T-helper 1 cell (primary cell): ENCODE results near the gene PRR3.

Source experiments
- DNase-seq, 5 donors: peaks; one replicate each; pipeline ENCODE4 v3.0.0-alpha.2; 2012 to 2020

The PRR3 gene

GRCh38 chr6:30571762-30572082 is 14.6 kb downstream of the PRR3 start:
- no peak for DNase-seq

- DNase-seq: no peak
These were observed 15.1 kb downstream of the PRR3 start for GRCh38 chr6:30572148-30572547.

GRCh38 chr6:30573113-30573512 is 16.0 kb downstream of the PRR3 start:
- DNase-seq: no peak

- no peak for DNase-seq
These were observed 21.0 kb downstream of the PRR3 start for GRCh38 chr6:30578051-30578450.

GRCh38 chr6:30583921-30584320 is 26.8 kb downstream of the PRR3 start:
- DNase-seq: no peak

- DNase-seq: no peak
These were observed 32.8 kb downstream of the PRR3 start for GRCh38 chr6:30589754-30590358.

GRCh38 chr6:30590509-30590908 is 33.4 kb downstream of the PRR3 start:
- no peak for DNase-seq

GRCh38 chr6:30591008-30591407 is 33.9 kb downstream of the PRR3 start:
- DNase-seq: no peak

- no peak for DNase-seq
These were observed 35.2 kb downstream of the PRR3 start for GRCh38 chr6:30592287-30592686.

GRCh38 chr6:30597315-30598144 is 40.4 kb downstream of the PRR3 start:
- DNase-seq: peak; percentile 45 to 79 (median 68)

- no peak for DNase-seq
These were observed 42.0 kb downstream of the PRR3 start for GRCh38 chr6:30598912-30599624.

GRCh38 chr6:30599625-30600324 is 42.7 kb downstream of the PRR3 start:
- DNase-seq: no peak

GRCh38 chr6:30600451-30600961 is 43.4 kb downstream of the PRR3 start:
- DNase-seq: no peak

GRCh38 chr6:30601436-30601814 is 44.3 kb downstream of the PRR3 start:
- DNase-seq: no peak

GRCh38 chr6:30601815-30602641 is 44.9 kb downstream of the PRR3 start:
- no peak for DNase-seq

- no peak for DNase-seq
These were observed 46.9 kb downstream of the PRR3 start for GRCh38 chr6:30603961-30604360.

GRCh38 chr6:30610065-30610464 is 53.0 kb downstream of the PRR3 start:
- DNase-seq: no peak

- no peak for DNase-seq
These were observed 54.2 kb downstream of the PRR3 start for GRCh38 chr6:30611150-30611855.

- DNase-seq: no peak
These were observed 54.7 kb downstream of the PRR3 start for GRCh38 chr6:30611856-30612194.

GRCh38 chr6:30612213-30612612 is 55.1 kb downstream of the PRR3 start:
- no peak for DNase-seq

- no peak for DNase-seq
These were observed 55.7 kb downstream of the PRR3 start for GRCh38 chr6:30612687-30613248.
